Measurements from ENCODE around the gene PTCRA. TPM values are rescaled to one million over a fixed set of nuclear protein-coding genes. Genes with fewer than 3 reads are reported as not detected.

PTCRA gene
- total and polyA plus RNA-seq, 8 donors = 0.66 TPM; not detected in 7

GRCh38 chr6:42937548-42938427, 21.9 kb downstream of the PTCRA start:
- no peaks in the 10 kb centered on the region for H3K9me3 ChIP-seq
- DNase-seq (peak in 3 of 6 donors; percentile 36 to 54 (median 43)), FAIRE-seq (no peak), ATAC-seq (peak in 2 of 4 donors; percentile 9 to 11)
- intact Hi-C loops (cut with DNase I) = no loop called here
- H3K4me1 ChIP-seq = peaks cover 24 to 28% (median 28%) of the 10 kb centered on the region in 3 donors
- no peaks in the 10 kb centered on the region for H3K27me3 ChIP-seq
- H3K36me3 ChIP-seq = peaks cover 6 to 20% (median 7%) of the 10 kb centered on the region in 3 donors
- H3K27ac ChIP-seq = peak overlapping the region; percentile 69 to 87 (median 80)
- TF ChIP-seq CTCF (IDR thresholded peaks at IDR 0.05) = no peak
- no peak overlapping the region for H3K4me3 ChIP-seq
- WGBS, 2 donors = 73 to 75% methylated on average over 13 of the region's 13 CpGs

DNA sequence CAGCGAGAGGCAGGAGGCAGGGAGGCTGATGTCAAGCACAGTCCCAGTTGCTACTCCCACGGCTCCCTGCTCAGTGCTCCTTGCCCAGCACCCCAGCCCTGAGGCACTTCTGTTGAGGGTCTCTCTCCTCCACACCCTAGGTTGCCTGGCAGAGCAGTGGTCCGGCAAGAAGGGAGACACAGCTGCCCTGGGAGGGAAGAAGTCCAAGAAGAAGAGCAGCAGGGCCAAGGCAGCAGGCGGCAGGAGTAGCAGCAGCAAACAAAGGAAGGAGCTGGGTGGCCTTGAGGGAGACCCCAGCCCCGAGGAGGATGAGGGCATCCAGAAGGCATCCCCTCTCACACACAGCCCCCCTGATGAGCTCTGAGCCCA, 22.6 kb downstream of the PTCRA start:
- no peaks in the 10 kb centered on the region for H3K27me3 ChIP-seq
- FAIRE-seq = no peak
- peaks cover 22 to 28% (median 28%) of the 10 kb centered on the region in 3 donors for H3K4me1 ChIP-seq
- H3K4me3 ChIP-seq = no peak overlapping the region
- 58 to 60% methylated on average over 5 of the region's 5 CpGs for WGBS, 2 donors
- H3K27ac ChIP-seq = peak overlapping the region; percentile 69 to 87 (median 80)
- ATAC-seq = no peak
- no peaks in the 10 kb centered on the region for H3K9me3 ChIP-seq
- TF ChIP-seq CTCF (IDR thresholded peaks at IDR 0.05) = no peak
- DNase-seq = no peak
- peaks cover 6 to 20% (median 7%) of the 10 kb centered on the region in 3 donors for H3K36me3 ChIP-seq
- intact Hi-C loops (cut with DNase I) = no loop called here

GRCh38 chr6:42938987-42939809, 23.3 kb downstream of the PTCRA start:
- H3K27me3 ChIP-seq = no peaks in the 10 kb centered on the region
- peak overlapping the region; percentile 69 to 87 (median 80) for H3K27ac ChIP-seq
- ATAC-seq (peak; percentile 85 to 89 (median 87)), FAIRE-seq (no peak), DNase-seq (peak; percentile 58 to 94 (median 87))
- no peak for TF ChIP-seq CTCF (IDR thresholded peaks at IDR 0.05)
- peaks cover 6 to 19% (median 6%) of the 10 kb centered on the region in 3 donors for H3K36me3 ChIP-seq
- no peaks in the 10 kb centered on the region for H3K9me3 ChIP-seq
- WGBS, 2 donors = 33 to 37% methylated on average over 9 of the region's 9 CpGs
- intact Hi-C loops (cut with DNase I) = no loop called here
- H3K4me1 ChIP-seq = peaks cover 22 to 28% (median 28%) of the 10 kb centered on the region in 3 donors
- H3K4me3 ChIP-seq = no peak overlapping the region

- intact Hi-C loops (cut with DNase I) = no loop called here
- TF ChIP-seq CTCF (IDR thresholded peaks at IDR 0.05) = no peak
- peaks cover 22 to 28% (median 28%) of the 10 kb centered on the region in 3 donors for H3K4me1 ChIP-seq
- H3K9me3 ChIP-seq = no peaks in the 10 kb centered on the region
- FAIRE-seq = no peak
- peak in 1 of 6 donors; percentile 64 for DNase-seq
- H3K27ac ChIP-seq = peak overlapping the region; percentile 69 to 87 (median 80)
- peak; percentile 26 to 59 (median 50) for ATAC-seq
- H3K27me3 ChIP-seq = no peaks in the 10 kb centered on the region
- no peak overlapping the region for H3K4me3 ChIP-seq
- peaks cover under 1 to 13% (median 6%) of the 10 kb centered on the region in 3 donors for H3K36me3 ChIP-seq
- WGBS, 2 donors = 40% methylated on average over 4 of the region's 4 CpGs
Observed at GRCh38 chr6:42939810-42940167, 23.9 kb downstream of the PTCRA start.

All from pancreas (tissue), 10 donors.